ENCODE results near the gene C10orf95.

DNA sequence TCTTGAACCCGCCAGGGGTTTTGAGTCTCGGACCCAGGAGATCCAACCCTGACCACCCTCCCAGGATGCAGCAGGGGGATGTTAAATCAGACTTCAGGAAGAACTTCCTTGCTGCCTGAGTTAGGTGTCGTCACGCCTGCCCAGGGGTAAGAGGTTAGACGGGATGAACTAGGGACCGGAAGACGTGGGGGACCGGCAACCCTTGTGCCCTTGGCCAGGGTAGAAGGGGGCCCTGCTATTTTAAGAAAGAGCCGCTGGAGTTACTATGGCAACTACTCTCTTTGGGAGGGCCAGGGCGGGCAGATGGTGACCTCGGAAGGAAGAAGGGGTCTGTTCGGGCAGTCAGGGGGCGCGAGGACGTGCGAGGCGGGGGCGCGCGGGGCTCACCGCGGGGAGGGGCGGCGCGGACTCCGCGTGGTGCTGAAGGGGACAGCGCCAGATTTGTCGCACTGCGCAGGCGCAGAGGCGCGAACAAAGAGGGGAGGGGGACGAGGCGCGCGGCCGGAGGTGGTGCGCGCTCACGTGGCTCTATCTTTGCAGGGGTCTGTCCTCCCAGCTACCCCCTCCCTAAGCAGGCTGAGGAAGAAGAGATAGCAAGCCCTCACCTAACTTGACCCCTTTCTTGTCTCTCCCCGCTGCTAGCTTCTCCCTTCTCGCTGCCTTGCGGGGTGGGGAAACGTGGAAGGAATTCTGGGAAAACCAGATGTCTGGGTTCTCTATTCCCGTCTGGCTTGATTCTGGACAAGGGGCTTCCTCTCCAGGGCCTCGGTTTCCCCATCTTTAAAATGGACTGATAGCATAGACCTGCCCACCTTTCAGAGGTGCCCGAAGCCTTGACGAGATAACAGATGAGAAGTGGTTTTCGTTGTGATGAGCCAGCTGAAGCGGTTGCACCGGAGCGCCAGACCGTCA lies 31.8 kb downstream of the C10orf95 start:
- TF ChIP-seq EZH2 (IDR thresholded peaks at IDR 0.05; ENCODE audit: low read length, missing control alignments) = no peak
- TF ChIP-seq, protein P1, sequence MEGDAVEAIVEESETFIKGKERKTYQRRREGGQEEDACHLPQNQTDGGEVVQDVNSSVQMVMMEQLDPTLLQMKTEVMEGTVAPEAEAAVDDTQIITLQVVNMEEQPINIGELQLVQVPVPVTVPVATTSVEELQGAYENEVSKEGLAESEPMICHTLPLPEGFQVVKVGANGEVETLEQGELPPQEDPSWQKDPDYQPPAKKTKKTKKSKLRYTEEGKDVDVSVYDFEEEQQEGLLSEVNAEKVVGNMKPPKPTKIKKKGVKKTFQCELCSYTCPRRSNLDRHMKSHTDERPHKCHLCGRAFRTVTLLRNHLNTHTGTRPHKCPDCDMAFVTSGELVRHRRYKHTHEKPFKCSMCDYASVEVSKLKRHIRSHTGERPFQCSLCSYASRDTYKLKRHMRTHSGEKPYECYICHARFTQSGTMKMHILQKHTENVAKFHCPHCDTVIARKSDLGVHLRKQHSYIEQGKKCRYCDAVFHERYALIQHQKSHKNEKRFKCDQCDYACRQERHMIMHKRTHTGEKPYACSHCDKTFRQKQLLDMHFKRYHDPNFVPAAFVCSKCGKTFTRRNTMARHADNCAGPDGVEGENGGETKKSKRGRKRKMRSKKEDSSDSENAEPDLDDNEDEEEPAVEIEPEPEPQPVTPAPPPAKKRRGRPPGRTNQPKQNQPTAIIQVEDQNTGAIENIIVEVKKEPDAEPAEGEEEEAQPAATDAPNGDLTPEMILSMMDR (conservative IDR thresholded peaks at IDR 0.05 in 1 of 2, IDR thresholded peaks at IDR 0.05 in 1 of 2; ENCODE audit: low read depth in 1 of 2, low read length in 2 of 2) = no peak
